K562 (cell line): ENCODE data around the gene FBLN7. TPM values are rescaled to one million over a fixed set of nuclear protein-coding genes. Genes with fewer than 3 reads are reported as not detected.

Experiments used
- ATAC-seq: fragments of 200-7000 bp; cut with Tn5 transposase; 3 replicates; pipeline ENCODE4 v1.9.1; 2020; ENCODE audit warnings: moderate library complexity
- BruUV-seq: library from RNA; stranded (reverse); fragments of 400-500 nt; replicated peaks from 2 replicates; lab custom pipeline; 2021; lab: Mats Ljungman, UMichigan
- CTCF ChIA-PET: fragments of 300-600 bp; formaldehyde crosslinking; extraction: SDS; loops from one replicate; lab custom pipeline; 2021; ENCODE audit warnings: low intra/inter-chr PET ratio; lab: Yijun Ruan, JAX
- POLR2A ChIA-PET: fragments of 300-600, 350-650 bp; sonication (Branson Sonifier 250); formaldehyde crosslinking; extraction: SDS; loops from one replicate; lab custom pipeline; 2021; ENCODE audit warnings: antibody characterized with exemption, inconsistent platforms; lab: Yijun Ruan, JAX
- DNase-seq, 4 experiments: peaks; one replicate each; pipeline versions ENCODE4 v3.0.0 to v3.0.0-alpha.2; 2011 to 2018; ENCODE audit warnings: low spot score in 3 of 4, mixed read lengths in 3 of 4; ENCODE audit errors: extremely low read depth in 1 of 4
- FAIRE-seq: peaks from 2 replicates; lab custom pipeline; 2011; peaks lifted over from hg19 to GRCh38; lab: Jason Lieb, UNC
- H2AFZ ChIP-seq: 2 replicates; pipeline ENCODE4 v1.6.0; 2011; ENCODE audit warnings: low read depth, low read length, control low read depth, inconsistent platforms
- H3K27ac ChIP-seq: fragments of 200-600 bp; 3 replicates; pipeline ENCODE4 v1.8.0; 2011; ENCODE audit warnings: low read depth, mild to moderate bottlenecking, control low read depth, inconsistent platforms, low read length, moderate library complexity, mixed read lengths; ENCODE audit errors: extremely low read depth
- H3K27me3 ChIP-seq, 2 experiments: fragments of 300-600 bp in 1 of 2; 2 replicates in 1 of 2; 3 replicates in 1 of 2; pipeline versions ENCODE4 v1.6.0 to v1.8.0; 2011; ENCODE audit warnings: inconsistent platforms in 2 of 2, low read length in 2 of 2, mild to moderate bottlenecking in 1 of 2, mixed read lengths in 1 of 2, moderate library complexity in 1 of 2; ENCODE audit not compliant: control insufficient read depth in 2 of 2, insufficient read depth in 2 of 2
- H3K36me3 ChIP-seq: fragments of 300-600 bp; 3 replicates; pipeline ENCODE4 v1.8.0; 2011; ENCODE audit warnings: mild to moderate bottlenecking, low read length, inconsistent platforms; ENCODE audit not compliant: control insufficient read depth, insufficient read depth
- H3K4me1 ChIP-seq, 2 experiments: fragments of 200-600 bp in 1 of 2; replicated peaks in 1 of 2; 2 replicates in 1 of 2; 3 replicates in 1 of 2; pipeline versions ENCODE4 v1.5.1 to v1.8.0; 2011; ENCODE audit warnings: inconsistent platforms in 2 of 2, low read length in 2 of 2, mild to moderate bottlenecking in 1 of 2, mixed read lengths in 1 of 2, moderate library complexity in 1 of 2; ENCODE audit not compliant: control insufficient read depth in 2 of 2, insufficient read depth in 2 of 2
- H3K4me2 ChIP-seq: 2 replicates; pipeline ENCODE4 v1.6.1; 2011; ENCODE audit warnings: low read length, control low read depth, inconsistent platforms, mixed read lengths; ENCODE audit not compliant: insufficient read depth
- H3K4me3 ChIP-seq: fragments of 200-600 bp; sonication (generic), shearing (Covaris generic); 2 replicates; pipeline ENCODE4 v1.5.1; 2016; ENCODE audit warnings: control low read depth, inconsistent platforms
- H3K79me2 ChIP-seq: fragments of 200-600 bp; 3 replicates; pipeline ENCODE4 v1.8.0; 2011; ENCODE audit warnings: low read length, inconsistent platforms; ENCODE audit not compliant: control insufficient read depth, insufficient read depth
- H3K9ac ChIP-seq, 2 experiments: 2 replicates each; pipeline versions ENCODE4 v1.6.0 to v1.6.1; 2011; ENCODE audit warnings: low read depth in 2 of 2, low read length in 2 of 2, control low read depth in 1 of 2, inconsistent platforms in 1 of 2, mild to moderate bottlenecking in 1 of 2, mixed read lengths in 1 of 2; ENCODE audit not compliant: insufficient read depth in 1 of 2
- H3K9me1 ChIP-seq: one replicate; pipeline ENCODE4 v1.6.0; 2011; ENCODE audit warnings: inconsistent platforms, mild to moderate bottlenecking, low read length, moderate library complexity; ENCODE audit not compliant: control insufficient read depth, insufficient read depth
- H3K9me3 ChIP-seq: replicated peaks from 2 replicates; pipeline ENCODE4 v1.5.1; 2011; ENCODE audit warnings: low read depth, low read length, inconsistent platforms; ENCODE audit not compliant: control insufficient read depth, insufficient read depth
- H4K20me1 ChIP-seq: replicated peaks from 2 replicates; pipeline ENCODE4 v1.6.1; 2011; ENCODE audit warnings: low read length, inconsistent platforms, mixed read lengths; ENCODE audit not compliant: control insufficient read depth, insufficient read depth
- ETV6 ChIP-seq, 3 experiments: fragments of 150-350 bp in 1 of 3; sonication (generic) in 1 of 3; formaldehyde crosslinking in 1 of 3; IDR thresholded peaks; 2 replicates each; pipeline versions ENCODE4 v1.6.1 to v1.8.0; 2014 to 2022; ENCODE audit warnings: borderline replicate concordance in 2 of 3, low read depth in 2 of 3, antibody characterized with exemption in 1 of 3, low read length in 1 of 3, mild to moderate bottlenecking in 1 of 3, missing genetic modification reagents in 1 of 3
- GABPA ChIP-seq: fragments of 200-800 bp; sonication (Bioruptor generic); conservative IDR thresholded peaks from 2 replicates; pipeline ENCODE4 v1.6.1; 2016; ENCODE audit warnings: low read depth, missing genetic modification characterization, missing compliant biosample characterization
- L3MBTL2 ChIP-seq: fragments of 450-650 bp; IDR thresholded peaks from 2 replicates; pipeline ENCODE4 v1.6.1; 2016; ENCODE audit warnings: mild to moderate bottlenecking, moderate library complexity
- POLR2AphosphoS5 ChIP-seq: IDR thresholded peaks from 2 replicates; pipeline ENCODE4 v1.6.1; 2011; ENCODE audit warnings: mild to moderate bottlenecking, low read depth, low read length, moderate library complexity; ENCODE audit not compliant: control insufficient read depth, insufficient read depth
- SNRNP70 ChIP-seq: fragments of 200-400 bp; formaldehyde crosslinking; optimal IDR thresholded peaks from 2 replicates; pipeline ENCODE3; 2017; ENCODE audit warnings: low read depth, low read length
- TCFL5 ChIP-seq: fragments of 250-450 bp; sonication (Bioruptor Pico); conservative IDR thresholded peaks from 2 replicates; pipeline ENCODE4 v1.6.1; 2021; ENCODE audit warnings: mild to moderate bottlenecking, moderate library complexity, matching md5 sums
- ZNF134 ChIP-seq: fragments of 250-450 bp; sonication (Bioruptor Pico); conservative IDR thresholded peaks from 2 replicates; pipeline ENCODE4 v1.4.0; 2020
- WGBS: fragments of 100-300 bp; shearing (Covaris generic); methylation state at CpG from one replicate; pipeline ENCODE4 v1.1.6; 2016; ENCODE audit warnings: low coverage, mixed read lengths; ENCODE audit not compliant: insufficient coverage; ENCODE audit errors: missing lambda C conversion rate; 5-methylcytosine and 5-hydroxymethylcytosine counted together
- in situ Hi-C: fragments of 300-500 bp; cut with MboI; formaldehyde crosslinking; loops from 4 replicates; pipeline ENCODE4 v1.15.0; 2018; ENCODE audit warnings: inconsistent platforms, mixed read lengths
- intact Hi-C: fragments of 100-400 bp; cut with micrococcal nuclease; formaldehyde crosslinking; loops from 2 replicates; pipeline ENCODE4 v1.14.2; 2022
- polyA plus RNA-seq, 8 experiments: library from polyadenylated mRNA; depleted of rRNA in 4 of 8; stranded (reverse) in 5 of 8; unstranded in 3 of 8; fragments of >200 nt; fragmentation: Nextera tagmentation in 2 of 8; fragmentation: Illumina TruSeq in 1 of 8; extraction: Ambion mirVana in 2 of 8; extraction: Trizol in 1 of 8; gene quantifications; 2 replicates each; pipeline versions ENCODE4 v1.2.1 to v1.2.3, GENCODE V29; 2011 to 2014; ENCODE audit warnings: inconsistent platforms in 1 of 8, missing spikeins in 1 of 8
- total RNA-seq, 7 experiments: library from RNA; depleted of rRNA in 6 of 7; stranded (reverse); fragments of >200 nt in 6 of 7; fragmentation: Illumina TruSeq in 2 of 7; extraction: Trizol in 2 of 7; gene quantifications; 2 replicates each; pipeline versions ENCODE4 v1.2.1 to v1.2.3, GENCODE V29; 2011 to 2021; ENCODE audit warnings: low replicate concordance in 1 of 7

The FBLN7 gene
- total and polyA plus RNA-seq, 9 of the 15 experiments (the other 6 are each of a cell fraction or from before 2014, with no cell fraction given), result 0.13 TPM; not detected in 8

- H3K9me3 ChIP-seq, result no peaks in the 10 kb centered on the region
- no peak overlapping the region for H3K9ac ChIP-seq
- peak overlapping the region; percentile 77 for H2AFZ ChIP-seq
- CTCF ChIA-PET, result no interaction called here
- H3K4me3 ChIP-seq, result no peak overlapping the region
- 5% methylated on average over 4 of the region's 4 CpGs for WGBS
- H3K9me1 ChIP-seq, result no peaks in the 10 kb centered on the region
- BruUV-seq, result no TSS peak
- peaks cover 0 to 5% of the 10 kb centered on the region in 2 experiments; a peak in 1 of 5 replicates for H3K27me3 ChIP-seq
- H4K20me1 ChIP-seq, result no peaks in the 10 kb centered on the region
- POLR2A ChIA-PET, result interaction anchor here (0.6 to 1.2 kb wide), 4 partner anchors 10 to 42 kb away, joined by 3 read pairs; no protein-coding TSS in a partner anchor
- H3K4me2 ChIP-seq, result no peak overlapping the region; the same call in 1 of the 2 replicates
- no peaks in the 10 kb centered on the region for H3K79me2 ChIP-seq
- no peak overlapping the region for H3K27ac ChIP-seq
- intact Hi-C loops, result loop anchor here (5.0 kb wide), 1 partner anchor 72 kb away; no protein-coding TSS in a partner anchor
- no peaks in the 10 kb centered on the region for H3K36me3 ChIP-seq
- in situ Hi-C loops, result no loop called here
- ATAC-seq, result no peak
- no peak for FAIRE-seq
- H3K4me1 ChIP-seq, result peaks cover 0 to 7% of the 10 kb centered on the region in 2 experiments; a peak in 1 of 5 replicates
- 0 out of 2 replicates have a peak, but pooled peaks have one; percentile 51 for TF ChIP-seq TCFL5
- TF ChIP-seq SNRNP70, result no peak
- TF ChIP-seq POLR2AphosphoS5, result no peak
- TF ChIP-seq L3MBTL2, result 0 out of 2 replicates have a peak, but pooled peaks have one; percentile 32
- TF ChIP-seq ETV6 (IDR thresholded peaks at IDR 0.05; ENCODE audit: borderline replicate concordance in 1 of 2, low read depth in 2 of 2, low read length in 1 of 2), result no peak
- TF ChIP-seq ETV6 (CRISPR knock-in tag; IDR thresholded peaks at IDR 0.05; ENCODE audit: borderline replicate concordance), result no peak
- TF ChIP-seq GABPA (tag), result peak; percentile 47; the same call in 1 of the 2 replicates
- TF ChIP-seq ZNF134, result 0 out of 2 replicates have a peak, but pooled peaks have one; percentile 11
- DNase-seq, result no peak
These were observed 56.3 kb downstream of the FBLN7 start for GRCh38 chr2:112194482-112194881.
